Measurements from ENCODE around the gene FNDC5.

The FNDC5 gene

GRCh38 chr1:32855861-32856617 is 14.7 kb downstream of the FNDC5 start:
- Histone ChIP-seq H3K4me3 (ENCODE audit: insufficient read depth, low read depth, low read length, poor library complexity, severe bottlenecking) (no peak overlapping the region), H3K27me3 (replicated peaks; ENCODE audit: control insufficient read depth, insufficient read depth, low read length, poor library complexity, severe bottlenecking) (no peaks in the 10 kb centered on the region), H3K36me3 (ENCODE audit: control insufficient read depth, insufficient read depth, low read length) (peaks cover 33% of the 10 kb centered on the region), H3K27ac (ENCODE audit: insufficient read depth, low read length, poor library complexity, severe bottlenecking) (no peak overlapping the region), H3K4me1 (ENCODE audit: control insufficient read depth, insufficient read depth, low read length, poor library complexity, severe bottlenecking) (no peaks in the 10 kb centered on the region), H3K9me3 (ENCODE audit: control insufficient read depth, low read length) (no peaks in the 10 kb centered on the region)
- DNase-seq = no peak

- Histone ChIP-seq H3K36me3 (ENCODE audit: control insufficient read depth, insufficient read depth, low read length) (peaks cover 3% of the 10 kb centered on the region), H3K4me1 (ENCODE audit: control insufficient read depth, insufficient read depth, low read length, poor library complexity, severe bottlenecking) (no peaks in the 10 kb centered on the region), H3K9me3 (ENCODE audit: control insufficient read depth, low read length) (no peaks in the 10 kb centered on the region), H3K27ac (ENCODE audit: insufficient read depth, low read length, poor library complexity, severe bottlenecking) (no peak overlapping the region), H3K27me3 (replicated peaks; ENCODE audit: control insufficient read depth, insufficient read depth, low read length, poor library complexity, severe bottlenecking) (no peaks in the 10 kb centered on the region), H3K4me3 (ENCODE audit: insufficient read depth, low read depth, low read length, poor library complexity, severe bottlenecking) (no peak overlapping the region)
- DNase-seq = no peak
Observed at GRCh38 chr1:32848354-32849063, 22.2 kb downstream of the FNDC5 start.

- DNase-seq = no peak
- Histone ChIP-seq H3K4me3 (ENCODE audit: insufficient read depth, low read depth, low read length, poor library complexity, severe bottlenecking) (no peak overlapping the region), H3K36me3 (ENCODE audit: control insufficient read depth, insufficient read depth, low read length) (peaks cover 54% of the 10 kb centered on the region)
Observed at GRCh38 chr1:32831878-32832277, 38.8 kb downstream of the FNDC5 start.

GRCh38 chr1:32830092-32830852 is 40.4 kb downstream of the FNDC5 start:
- Histone ChIP-seq H3K4me1 (ENCODE audit: control insufficient read depth, insufficient read depth, low read length, poor library complexity, severe bottlenecking) (no peaks in the 10 kb centered on the region), H3K36me3 (ENCODE audit: control insufficient read depth, insufficient read depth, low read length) (peaks cover 69% of the 10 kb centered on the region), H3K27ac (ENCODE audit: insufficient read depth, low read length, poor library complexity, severe bottlenecking) (no peak overlapping the region), H3K9me3 (ENCODE audit: control insufficient read depth, low read length) (no peaks in the 10 kb centered on the region), H3K4me3 (ENCODE audit: insufficient read depth, low read depth, low read length, poor library complexity, severe bottlenecking) (no peak overlapping the region), H3K27me3 (replicated peaks; ENCODE audit: control insufficient read depth, insufficient read depth, low read length, poor library complexity, severe bottlenecking) (no peaks in the 10 kb centered on the region)
- DNase-seq = no peak

More at GRCh38 chr1:32831878-32832277, 38.8 kb downstream of the FNDC5 start:
- Histone ChIP-seq H3K27ac (ENCODE audit: insufficient read depth, low read length, poor library complexity, severe bottlenecking) (no peak overlapping the region), H3K4me1 (ENCODE audit: control insufficient read depth, insufficient read depth, low read length, poor library complexity, severe bottlenecking) (no peaks in the 10 kb centered on the region), H3K9me3 (ENCODE audit: control insufficient read depth, low read length) (no peaks in the 10 kb centered on the region), H3K27me3 (replicated peaks; ENCODE audit: control insufficient read depth, insufficient read depth, low read length, poor library complexity, severe bottlenecking) (no peaks in the 10 kb centered on the region)

- no peaks in the 10 kb centered on the region for H3K9me3 ChIP-seq (ENCODE audit: control insufficient read depth, low read length)
- DNase-seq = no peak
- no peaks in the 10 kb centered on the region for H3K27me3 ChIP-seq (replicated peaks; ENCODE audit: control insufficient read depth, insufficient read depth, low read length, poor library complexity, severe bottlenecking)
- H3K4me1 ChIP-seq (ENCODE audit: control insufficient read depth, insufficient read depth, low read length, poor library complexity, severe bottlenecking) = no peaks in the 10 kb centered on the region
- peaks cover 65% of the 10 kb centered on the region for H3K36me3 ChIP-seq (ENCODE audit: control insufficient read depth, insufficient read depth, low read length)
- H3K4me3 ChIP-seq (ENCODE audit: insufficient read depth, low read depth, low read length, poor library complexity, severe bottlenecking) = no peak overlapping the region
- no peak overlapping the region for H3K27ac ChIP-seq (ENCODE audit: insufficient read depth, low read length, poor library complexity, severe bottlenecking)
Observed at GRCh38 chr1:32828341-32828740, 42.4 kb downstream of the FNDC5 start.

GRCh38 chr1:32825181-32825580 is 45.5 kb downstream of the FNDC5 start:
- peaks cover 48% of the 10 kb centered on the region for H3K36me3 ChIP-seq (ENCODE audit: control insufficient read depth, insufficient read depth, low read length)
- no peak for DNase-seq
- H3K27ac ChIP-seq (ENCODE audit: insufficient read depth, low read length, poor library complexity, severe bottlenecking) = no peak overlapping the region
- no peaks in the 10 kb centered on the region for H3K4me1 ChIP-seq (ENCODE audit: control insufficient read depth, insufficient read depth, low read length, poor library complexity, severe bottlenecking)
- no peaks in the 10 kb centered on the region for H3K27me3 ChIP-seq (replicated peaks; ENCODE audit: control insufficient read depth, insufficient read depth, low read length, poor library complexity, severe bottlenecking)
- H3K4me3 ChIP-seq (ENCODE audit: insufficient read depth, low read depth, low read length, poor library complexity, severe bottlenecking) = no peak overlapping the region
- H3K9me3 ChIP-seq (ENCODE audit: control insufficient read depth, low read length) = no peaks in the 10 kb centered on the region

GRCh38 chr1:32818804-32819541 is 51.7 kb downstream of the FNDC5 start:
- Histone ChIP-seq H3K27me3 (replicated peaks; ENCODE audit: control insufficient read depth, insufficient read depth, low read length, poor library complexity, severe bottlenecking) (no peaks in the 10 kb centered on the region), H3K4me3 (ENCODE audit: insufficient read depth, low read depth, low read length, poor library complexity, severe bottlenecking) (peak overlapping the region; percentile 93), H3K27ac (ENCODE audit: insufficient read depth, low read length, poor library complexity, severe bottlenecking) (peak overlapping the region; percentile 83), H3K9me3 (ENCODE audit: control insufficient read depth, low read length) (no peaks in the 10 kb centered on the region), H3K36me3 (ENCODE audit: control insufficient read depth, insufficient read depth, low read length) (no peaks in the 10 kb centered on the region), H3K4me1 (ENCODE audit: control insufficient read depth, insufficient read depth, low read length, poor library complexity, severe bottlenecking) (peaks cover 25% of the 10 kb centered on the region)
- DNase-seq = no peak

- peak in 1 of 3 donors; percentile 25 for DNase-seq
Observed at GRCh38 chr1:32817815-32818786, 52.6 kb downstream of the FNDC5 start.

More at GRCh38 chr1:32817815-32818786, 52.6 kb downstream of the FNDC5 start:
- Histone ChIP-seq H3K27me3 (replicated peaks; ENCODE audit: control insufficient read depth, insufficient read depth, low read length, poor library complexity, severe bottlenecking) (no peaks in the 10 kb centered on the region), H3K4me1 (ENCODE audit: control insufficient read depth, insufficient read depth, low read length, poor library complexity, severe bottlenecking) (peaks cover 26% of the 10 kb centered on the region), H3K9me3 (ENCODE audit: control insufficient read depth, low read length) (no peaks in the 10 kb centered on the region), H3K27ac (ENCODE audit: insufficient read depth, low read length, poor library complexity, severe bottlenecking) (peak overlapping the region; percentile 83), H3K4me3 (ENCODE audit: insufficient read depth, low read depth, low read length, poor library complexity, severe bottlenecking) (peak overlapping the region; percentile 93), H3K36me3 (ENCODE audit: control insufficient read depth, insufficient read depth, low read length) (no peaks in the 10 kb centered on the region)
